HepG2 (cell line): ENCODE measurements around the gene EDNRA. TPM values are rescaled to one million over a fixed set of nuclear protein-coding genes. Genes with fewer than 3 reads are reported as not detected.

Experiments used
- ATAC-seq: fragments of 200-7000 bp; cut with Tn5 transposase; 3 replicates; pipeline ENCODE4 v1.9.1; 2020; ENCODE audit warnings: mild to moderate bottlenecking, moderate library complexity
- BruUV-seq: library from RNA; stranded (reverse); fragments of 400-500 nt; replicated peaks from 2 replicates; lab custom pipeline; 2021; lab: Mats Ljungman, UMichigan
- CTCF ChIA-PET: fragments of 300-600 bp; formaldehyde crosslinking; extraction: SDS; loops from one replicate; lab custom pipeline; 2021; ENCODE audit warnings: low total read pairs, inconsistent platforms, low intra/inter-chr PET ratio; lab: Yijun Ruan, JAX
- POLR2A ChIA-PET: fragments of 350-600 bp; sonication (Branson Sonifier 250); formaldehyde crosslinking; loops from one replicate; lab custom pipeline; 2020; ENCODE audit warnings: antibody characterized with exemption, inconsistent platforms; lab: Yijun Ruan, JAX
- DNase-seq: peaks from one replicate; pipeline ENCODE4 v3.0.0-alpha.2; 2015; ENCODE audit warnings: low spot score
- FAIRE-seq: peaks from 3 replicates; lab custom pipeline; 2011; peaks lifted over from hg19 to GRCh38; lab: Jason Lieb, UNC
- H2AFZ ChIP-seq: one replicate; pipeline ENCODE4 v1.6.1; 2011; ENCODE audit warnings: low read length, inconsistent platforms
- H3K27ac ChIP-seq: fragments of 300-600 bp; 3 replicates; pipeline ENCODE4 v1.8.0; 2011; ENCODE audit warnings: mixed run types, mild to moderate bottlenecking, mixed read lengths, low read length, inconsistent platforms; ENCODE audit not compliant: insufficient read depth; ENCODE audit errors: extremely low read length
- H3K27me3 ChIP-seq, 2 experiments: fragments of 200-600 bp in 1 of 2; 2 replicates in 1 of 2; 3 replicates in 1 of 2; pipeline versions ENCODE4 v1.6.0 to v1.8.0; 2011; ENCODE audit warnings: low read length in 2 of 2, mild to moderate bottlenecking in 2 of 2, moderate library complexity in 2 of 2, inconsistent platforms in 1 of 2; ENCODE audit not compliant: insufficient read depth in 2 of 2, control insufficient read depth in 1 of 2
- H3K36me3 ChIP-seq, 2 experiments: fragments of 200-600 bp in 1 of 2; replicated peaks in 1 of 2; 2 replicates in 1 of 2; 3 replicates in 1 of 2; pipeline versions ENCODE4 v1.5.1 to v1.8.0; 2011; ENCODE audit warnings: low read length in 2 of 2, inconsistent platforms in 1 of 2; ENCODE audit not compliant: insufficient read depth in 2 of 2, control insufficient read depth in 1 of 2
- H3K4me1 ChIP-seq: 2 replicates; pipeline ENCODE4 v1.5.1; 2012; ENCODE audit warnings: low read length, inconsistent platforms; ENCODE audit not compliant: insufficient read depth
- H3K4me2 ChIP-seq: 2 replicates; pipeline ENCODE4 v1.6.0; 2011; ENCODE audit warnings: low read depth, low read length, inconsistent platforms
- H3K4me3 ChIP-seq, 3 experiments: fragments of 200-600 bp in 1 of 3; sonication (generic), shearing (Covaris generic) in 1 of 3; replicated peaks in 1 of 3; 2 replicates each; pipeline ENCODE4 v1.5.1; 2011 to 2016; ENCODE audit warnings: low read length in 3 of 3, inconsistent platforms in 2 of 3, low read depth in 2 of 3, mild to moderate bottlenecking in 2 of 3, control low read depth in 1 of 3, mixed read lengths in 1 of 3; ENCODE audit not compliant: insufficient read depth in 1 of 3
- H3K79me2 ChIP-seq: one replicate; pipeline ENCODE4 v1.6.1; 2011; ENCODE audit warnings: low read length, inconsistent platforms; ENCODE audit not compliant: insufficient read depth
- H3K9ac ChIP-seq: 2 replicates; pipeline ENCODE4 v1.6.0; 2011; ENCODE audit warnings: mild to moderate bottlenecking, low read depth, low read length, inconsistent platforms; ENCODE audit not compliant: insufficient read depth
- H3K9me3 ChIP-seq: 2 replicates; pipeline ENCODE4 v1.5.1; 2012; ENCODE audit warnings: mild to moderate bottlenecking, low read length
- H4K20me1 ChIP-seq: 2 replicates; pipeline ENCODE4 v1.6.0; 2011; ENCODE audit warnings: inconsistent platforms, mild to moderate bottlenecking, low read length, moderate library complexity; ENCODE audit not compliant: insufficient read depth
- FOSL2 ChIP-seq: sonication (generic); formaldehyde crosslinking; IDR thresholded peaks from 2 replicates; pipeline ENCODE4 v1.4.0; 2020; ENCODE audit warnings: missing genetic modification reagents
- FOXP1 ChIP-seq, 2 experiments: fragments of 450-650 bp in 1 of 2; IDR thresholded peaks; 2 replicates each; pipeline ENCODE4 v1.6.1; 2017 to 2018; ENCODE audit warnings: antibody characterized with exemption in 1 of 2
- KLF6 ChIP-seq: IDR thresholded peaks from 2 replicates; pipeline ENCODE4 v1.8.0; 2016; ENCODE audit warnings: missing biosample characterization, missing genetic modification reagents
- MED1 ChIP-seq: sonication (generic); formaldehyde crosslinking; IDR thresholded peaks from 2 replicates; pipeline ENCODE4 v1.4.0; 2020; ENCODE audit warnings: missing genetic modification reagents
- MTA3 ChIP-seq: sonication (generic); formaldehyde crosslinking; IDR thresholded peaks from 2 replicates; pipeline ENCODE4 v1.4.0; 2020; ENCODE audit warnings: missing genetic modification reagents
- NFYC ChIP-seq: IDR thresholded peaks from 2 replicates; pipeline ENCODE4 v1.6.1; 2016; ENCODE audit warnings: missing genetic modification reagents, missing compliant biosample characterization
- RBFOX2 ChIP-seq: fragments of 200-400 bp; formaldehyde crosslinking; IDR thresholded peaks from 2 replicates; pipeline ENCODE4 v1.6.1; 2017; ENCODE audit warnings: low read depth, mild to moderate bottlenecking, low read length
- THRA ChIP-seq: sonication (generic); formaldehyde crosslinking; IDR thresholded peaks from 2 replicates; pipeline ENCODE4 v1.4.0; 2020; ENCODE audit warnings: missing genetic modification reagents, borderline replicate concordance
- ZNF670 ChIP-seq: sonication (generic); formaldehyde crosslinking; IDR thresholded peaks from 2 replicates; pipeline ENCODE4 v1.8.0; 2022; ENCODE audit warnings: mild to moderate bottlenecking, missing genetic modification reagents, borderline replicate concordance
- ZNF780A ChIP-seq: sonication (generic); formaldehyde crosslinking; IDR thresholded peaks from 2 replicates; pipeline ENCODE4 v1.8.0; 2022; ENCODE audit warnings: mild to moderate bottlenecking, missing genetic modification reagents, moderate library complexity
- ZNF816 ChIP-seq: sonication (generic); formaldehyde crosslinking; IDR thresholded peaks from 2 replicates; pipeline ENCODE4 v1.8.0; 2022; ENCODE audit warnings: missing genetic modification reagents, mild to moderate bottlenecking, borderline replicate concordance
- WGBS: methylation state at CpG from one replicate; pipeline ENCODE4 v1.1.6; 2017; ENCODE audit warnings: low lambda C conversion rate; 5-methylcytosine and 5-hydroxymethylcytosine counted together
- in situ Hi-C: cut with HindIII; loops from 2 replicates; pipeline ENCODE4 v1.10.0; 2017; ENCODE audit warnings: low pct_unique_long_range_greater_than_20kb; ENCODE audit not compliant: extremely low pct_ligation_motif_present
- intact Hi-C: fragments of 100-400 bp; cut with micrococcal nuclease; formaldehyde crosslinking; loops from one replicate; pipeline ENCODE4 v1.10.0; 2022; ENCODE audit not compliant: unreplicated experiment
- polyA plus RNA-seq, 8 experiments: library from polyadenylated mRNA; depleted of rRNA in 3 of 8; stranded (reverse) in 7 of 8; unstranded in 1 of 8; fragments of >200 nt; fragmentation: Illumina TruSeq in 4 of 8; extraction: Trizol in 4 of 8; gene quantifications; 2 replicates each; pipeline versions ENCODE4 v1.2.1 to v1.2.3, GENCODE V29; 2011 to 2016; ENCODE audit warnings: low read depth in 4 of 8, missing spikeins in 1 of 8, mixed read lengths in 1 of 8; ENCODE audit not compliant: insufficient read depth in 1 of 8
- total RNA-seq, 5 experiments: library from RNA; depleted of rRNA; stranded (reverse); fragments of >200 nt; fragmentation: Illumina TruSeq; extraction: Trizol; gene quantifications; 2 replicates each; pipeline ENCODE4 v1.2.3, GENCODE V29; 2016; ENCODE audit warnings: low read depth in 1 of 5

EDNRA gene
- total and polyA plus RNA-seq, 2 of the 13 experiments (the other 11 are each of a cell fraction or from before 2014, with no cell fraction given) = not detected

GRCh38 chr4:147578051-147578476, 97.2 kb downstream of the EDNRA start:
- H3K4me2 ChIP-seq = no peak overlapping the region
- no peaks in the 10 kb centered on the region for H3K9me3 ChIP-seq
- ChIA-PET CTCF (no interaction called here), POLR2A (no interaction called here)
- no peaks in the 10 kb centered on the region for H3K4me1 ChIP-seq
- BruUV-seq = no TSS peak
- no peak overlapping the region for H3K27ac ChIP-seq
- no peak overlapping the region for H3K4me3 ChIP-seq
- in situ Hi-C loops (loop anchor here (25.0 kb wide), 1 partner anchor 566 kb away; no protein-coding TSS in a partner anchor), intact Hi-C loops (no loop called here)
- ATAC-seq (no peak), DNase-seq (peak; percentile 3), FAIRE-seq (no peak)
- no peak overlapping the region for H2AFZ ChIP-seq
- no peaks in the 10 kb centered on the region for H3K36me3 ChIP-seq
- no peaks in the 10 kb centered on the region for H4K20me1 ChIP-seq
- H3K27me3 ChIP-seq = no peaks in the 10 kb centered on the region
- 38% methylated on average over 6 of the region's 6 CpGs for WGBS
- TF ChIP-seq FOXP1 (IDR thresholded peaks at IDR 0.05) (no peak), FOXP1 (CRISPR knock-in tag; IDR thresholded peaks at IDR 0.05) (no peak), THRA (no peak), ZNF816 (CRISPR knock-in tag) (no peak), ZNF670 (no peak), FOSL2 (CRISPR knock-in tag) (peak; percentile 47; the same call in 1 of the 2 replicates)
- H3K79me2 ChIP-seq = no peaks in the 10 kb centered on the region
- H3K9ac ChIP-seq = no peak overlapping the region

GRCh38 chr4:147578593-147578992, 97.7 kb downstream of the EDNRA start:
- H2AFZ ChIP-seq = no peak overlapping the region
- in situ Hi-C loops = loop anchor here (25.0 kb wide), 1 partner anchor 566 kb away; no protein-coding TSS in a partner anchor
- H3K9me3 ChIP-seq = no peaks in the 10 kb centered on the region
- DNase-seq (no peak), FAIRE-seq (no peak), ATAC-seq (no peak)
- H3K27me3 ChIP-seq = no peaks in the 10 kb centered on the region
- H3K79me2 ChIP-seq = no peaks in the 10 kb centered on the region
- no peak overlapping the region for H3K9ac ChIP-seq
- no peak overlapping the region for H3K4me2 ChIP-seq
- H3K4me3 ChIP-seq = no peak overlapping the region
- no peak overlapping the region for H3K27ac ChIP-seq
- POLR2A ChIA-PET = no interaction called here
- intact Hi-C loops = no loop called here
- H4K20me1 ChIP-seq = no peaks in the 10 kb centered on the region
- no TSS peak for BruUV-seq
- H3K4me1 ChIP-seq = no peaks in the 10 kb centered on the region
- 5% methylated on average over 3 of the region's 3 CpGs for WGBS
- no peak for TF ChIP-seq NFYC (CRISPR knock-in tag)
- no peak for TF ChIP-seq MED1
- TF ChIP-seq ZNF780A (CRISPR knock-in tag) = no peak
- TF ChIP-seq MTA3 (CRISPR knock-in tag) = no peak
- TF ChIP-seq RBFOX2 = no peak
- no peak for TF ChIP-seq KLF6 (CRISPR knock-in tag)
- H3K36me3 ChIP-seq = no peaks in the 10 kb centered on the region
- CTCF ChIA-PET = no interaction called here
